ENCODE measurements around the gene PSMF1. TPM values are rescaled to one million over a fixed set of nuclear protein-coding genes. Genes with fewer than 3 reads are reported as not detected.

The PSMF1 gene
- total and polyA plus RNA-seq, 2 donors from 2014 or later = 93.2 to 135 TPM

DNA sequence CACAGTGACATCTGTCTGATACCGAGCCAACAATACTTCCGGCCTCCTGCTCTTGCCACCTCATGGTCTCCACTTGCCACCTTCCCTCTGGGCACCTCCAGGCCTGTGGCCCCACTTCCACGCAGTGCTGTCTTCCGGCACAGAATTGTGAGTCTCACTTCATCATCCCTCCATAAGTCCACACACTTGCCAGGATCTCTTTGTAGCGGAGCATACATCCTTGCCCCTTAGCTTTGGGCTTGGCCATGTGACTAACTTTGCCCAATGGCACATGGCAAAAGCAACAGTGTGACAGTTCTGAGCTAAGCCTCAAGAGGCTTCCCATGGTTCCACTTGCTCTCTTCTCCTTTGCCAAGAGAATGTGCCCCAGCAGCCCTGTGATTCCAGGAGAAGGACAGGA lies 80.3 kb downstream of the PSMF1 start:
- FAIRE-seq = no peak
- Histone ChIP-seq H3K9ac (ENCODE audit: low read length in 3 of 3) (no peak overlapping the region), H3K4me1 (ENCODE audit: control insufficient read depth in 2 of 3, insufficient read depth in 2 of 3, low read depth in 1 of 3, low read length in 3 of 3) (peaks cover 0 to 2% (median 0%) of the 10 kb centered on the region in 3 donors), H3K36me3 (ENCODE audit: control insufficient read depth in 2 of 3, insufficient read depth in 3 of 3, low read length in 3 of 3) (no peaks in the 10 kb centered on the region), H3K27ac (ENCODE audit: low read depth in 2 of 2, low read length in 2 of 2) (no peak overlapping the region), H3K4me3 (ENCODE audit: low read length in 3 of 3) (no peak overlapping the region), H3K27me3 (ENCODE audit: control insufficient read depth, insufficient read depth, low read length) (no peaks in the 10 kb centered on the region), H3K9me3 (ENCODE audit: control insufficient read depth in 2 of 3, insufficient read depth in 1 of 3, low read length in 3 of 3) (no peaks in the 10 kb centered on the region)
- TF ChIP-seq, protein P1, sequence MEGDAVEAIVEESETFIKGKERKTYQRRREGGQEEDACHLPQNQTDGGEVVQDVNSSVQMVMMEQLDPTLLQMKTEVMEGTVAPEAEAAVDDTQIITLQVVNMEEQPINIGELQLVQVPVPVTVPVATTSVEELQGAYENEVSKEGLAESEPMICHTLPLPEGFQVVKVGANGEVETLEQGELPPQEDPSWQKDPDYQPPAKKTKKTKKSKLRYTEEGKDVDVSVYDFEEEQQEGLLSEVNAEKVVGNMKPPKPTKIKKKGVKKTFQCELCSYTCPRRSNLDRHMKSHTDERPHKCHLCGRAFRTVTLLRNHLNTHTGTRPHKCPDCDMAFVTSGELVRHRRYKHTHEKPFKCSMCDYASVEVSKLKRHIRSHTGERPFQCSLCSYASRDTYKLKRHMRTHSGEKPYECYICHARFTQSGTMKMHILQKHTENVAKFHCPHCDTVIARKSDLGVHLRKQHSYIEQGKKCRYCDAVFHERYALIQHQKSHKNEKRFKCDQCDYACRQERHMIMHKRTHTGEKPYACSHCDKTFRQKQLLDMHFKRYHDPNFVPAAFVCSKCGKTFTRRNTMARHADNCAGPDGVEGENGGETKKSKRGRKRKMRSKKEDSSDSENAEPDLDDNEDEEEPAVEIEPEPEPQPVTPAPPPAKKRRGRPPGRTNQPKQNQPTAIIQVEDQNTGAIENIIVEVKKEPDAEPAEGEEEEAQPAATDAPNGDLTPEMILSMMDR (IDR thresholded peaks at IDR 0.05; ENCODE audit: borderline replicate concordance, extremely low read depth, insufficient read depth) = no peak
- intact Hi-C loops (cut with DNase I) = no loop called here
- no peak for DNase-seq

- no peaks in the 10 kb centered on the region for H3K36me3 ChIP-seq (ENCODE audit: control insufficient read depth in 2 of 3, insufficient read depth in 3 of 3, low read length in 3 of 3)
- H3K9me3 ChIP-seq (ENCODE audit: control insufficient read depth in 2 of 3, insufficient read depth in 1 of 3, low read length in 3 of 3) = no peaks in the 10 kb centered on the region
- TF ChIP-seq, protein P1 (IDR thresholded peaks at IDR 0.05; ENCODE audit: borderline replicate concordance, extremely low read depth, insufficient read depth) = no peak
- H3K4me1 ChIP-seq (ENCODE audit: control insufficient read depth in 2 of 3, insufficient read depth in 2 of 3, low read depth in 1 of 3, low read length in 3 of 3) = peaks cover 0 to 5% (median 0%) of the 10 kb centered on the region in 3 donors
- H3K4me3 ChIP-seq (ENCODE audit: low read length in 3 of 3) = no peak overlapping the region
- H3K9ac ChIP-seq (ENCODE audit: low read length in 3 of 3) = no peak overlapping the region
- no peaks in the 10 kb centered on the region for H3K27me3 ChIP-seq (ENCODE audit: control insufficient read depth, insufficient read depth, low read length)
- FAIRE-seq (no peak), DNase-seq (no peak)
- intact Hi-C loops (cut with DNase I) = no loop called here
- H3K27ac ChIP-seq (ENCODE audit: low read depth in 2 of 2, low read length in 2 of 2) = no peak overlapping the region
Measured at GRCh38 chr20:1199212-1199873, 80.9 kb downstream of the PSMF1 start.

GRCh38 chr20:1199964-1200363 lies 81.6 kb downstream of the PSMF1 start:
- H3K4me1 ChIP-seq (ENCODE audit: control insufficient read depth in 2 of 3, insufficient read depth in 2 of 3, low read depth in 1 of 3, low read length in 3 of 3) = peaks cover 0 to 5% (median 0%) of the 10 kb centered on the region in 3 donors
- DNase-seq (no peak), FAIRE-seq (no peak)
- intact Hi-C loops (cut with DNase I) = no loop called here
- H3K27me3 ChIP-seq (ENCODE audit: control insufficient read depth, insufficient read depth, low read length) = no peaks in the 10 kb centered on the region
- H3K27ac ChIP-seq (ENCODE audit: low read depth in 2 of 2, low read length in 2 of 2) = no peak overlapping the region
- H3K9ac ChIP-seq (ENCODE audit: low read length in 3 of 3) = no peak overlapping the region
- TF ChIP-seq, protein P1 (IDR thresholded peaks at IDR 0.05; ENCODE audit: borderline replicate concordance, extremely low read depth, insufficient read depth) = no peak
- H3K4me3 ChIP-seq (ENCODE audit: low read length in 3 of 3) = no peak overlapping the region
- H3K9me3 ChIP-seq (ENCODE audit: control insufficient read depth in 2 of 3, insufficient read depth in 1 of 3, low read length in 3 of 3) = no peaks in the 10 kb centered on the region
- no peaks in the 10 kb centered on the region for H3K36me3 ChIP-seq (ENCODE audit: control insufficient read depth in 2 of 3, insufficient read depth in 3 of 3, low read length in 3 of 3)

Data from kidney (tissue), 14 donors.